22Rv1 (cell line): Measurements from ENCODE around the gene DYRK1A.

Source experiments
- ZFX ChIP-seq: fragments of 450-650 bp; IDR thresholded peaks from 2 replicates; pipeline ENCODE4 v1.6.1; 2017; ENCODE audit warnings: antibody characterized with exemption, borderline replicate concordance
- TF ChIP-seq, protein P1 (sequence below): fragments of 450-650 bp; IDR thresholded peaks from 2 replicates; pipeline ENCODE4 v1.5.1; 2017; ENCODE audit warnings: mild to moderate bottlenecking

- TF ChIP-seq, protein P1, sequence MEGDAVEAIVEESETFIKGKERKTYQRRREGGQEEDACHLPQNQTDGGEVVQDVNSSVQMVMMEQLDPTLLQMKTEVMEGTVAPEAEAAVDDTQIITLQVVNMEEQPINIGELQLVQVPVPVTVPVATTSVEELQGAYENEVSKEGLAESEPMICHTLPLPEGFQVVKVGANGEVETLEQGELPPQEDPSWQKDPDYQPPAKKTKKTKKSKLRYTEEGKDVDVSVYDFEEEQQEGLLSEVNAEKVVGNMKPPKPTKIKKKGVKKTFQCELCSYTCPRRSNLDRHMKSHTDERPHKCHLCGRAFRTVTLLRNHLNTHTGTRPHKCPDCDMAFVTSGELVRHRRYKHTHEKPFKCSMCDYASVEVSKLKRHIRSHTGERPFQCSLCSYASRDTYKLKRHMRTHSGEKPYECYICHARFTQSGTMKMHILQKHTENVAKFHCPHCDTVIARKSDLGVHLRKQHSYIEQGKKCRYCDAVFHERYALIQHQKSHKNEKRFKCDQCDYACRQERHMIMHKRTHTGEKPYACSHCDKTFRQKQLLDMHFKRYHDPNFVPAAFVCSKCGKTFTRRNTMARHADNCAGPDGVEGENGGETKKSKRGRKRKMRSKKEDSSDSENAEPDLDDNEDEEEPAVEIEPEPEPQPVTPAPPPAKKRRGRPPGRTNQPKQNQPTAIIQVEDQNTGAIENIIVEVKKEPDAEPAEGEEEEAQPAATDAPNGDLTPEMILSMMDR, result no peak
- TF ChIP-seq ZFX, result no peak
Measured at GRCh38 chr21:37472581-37472980, 106.0 kb downstream of the DYRK1A start.
